RWPE2 (cell line): ENCODE data around the gene CDH6.

Experiments used
- ATAC-seq: fragments of 200-7000 bp; cut with Tn5 transposase; 3 replicates; pipeline ENCODE4 v1.9.1; 2021; ENCODE audit warnings: low read depth
- DNase-seq: peaks from one replicate; pipeline ENCODE4 v3.0.0-alpha.2; 2020; ENCODE audit warnings: low spot score
- H3K27ac ChIP-seq: fragments of 450-650 bp; 2 replicates; pipeline ENCODE4 v1.5.1; 2017; ENCODE audit warnings: mild to moderate bottlenecking; ENCODE audit not compliant: poor library complexity, severe bottlenecking
- H3K27me3 ChIP-seq: fragments of 250-450 bp; sonication (Bioruptor Pico); 2 replicates; pipeline ENCODE4 v1.5.1; 2021; ENCODE audit warnings: mild to moderate bottlenecking, moderate library complexity; ENCODE audit not compliant: insufficient read depth, poor library complexity, severe bottlenecking
- H3K36me3 ChIP-seq: fragments of 250-450 bp; sonication (Bioruptor Pico); 2 replicates; pipeline ENCODE4 v1.5.1; 2020; ENCODE audit warnings: low read depth, mild to moderate bottlenecking, moderate library complexity
- H3K4me1 ChIP-seq: fragments of 250-450 bp; sonication (Bioruptor Pico); 2 replicates; pipeline ENCODE4 v1.5.1; 2021; ENCODE audit warnings: mild to moderate bottlenecking, moderate library complexity; ENCODE audit not compliant: insufficient read depth, poor library complexity, severe bottlenecking
- H3K4me3 ChIP-seq: fragments of 250-450 bp; sonication (Bioruptor Pico); 2 replicates; pipeline ENCODE4 v1.5.1; 2021; ENCODE audit warnings: mild to moderate bottlenecking, moderate library complexity; ENCODE audit not compliant: severe bottlenecking
- H3K9me3 ChIP-seq: fragments of 250-450 bp; sonication (Bioruptor Pico); 2 replicates; pipeline ENCODE4 v1.5.1; 2021; ENCODE audit warnings: mild to moderate bottlenecking, moderate library complexity; ENCODE audit not compliant: severe bottlenecking
- TF ChIP-seq, protein P1 (sequence below): fragments of 450-650 bp; IDR thresholded peaks from one replicate; pipeline ENCODE4 v1.5.1; 2017; ENCODE audit warnings: mild to moderate bottlenecking, moderate library complexity; ENCODE audit not compliant: poor library complexity, severe bottlenecking

CDH6 gene

DNA sequence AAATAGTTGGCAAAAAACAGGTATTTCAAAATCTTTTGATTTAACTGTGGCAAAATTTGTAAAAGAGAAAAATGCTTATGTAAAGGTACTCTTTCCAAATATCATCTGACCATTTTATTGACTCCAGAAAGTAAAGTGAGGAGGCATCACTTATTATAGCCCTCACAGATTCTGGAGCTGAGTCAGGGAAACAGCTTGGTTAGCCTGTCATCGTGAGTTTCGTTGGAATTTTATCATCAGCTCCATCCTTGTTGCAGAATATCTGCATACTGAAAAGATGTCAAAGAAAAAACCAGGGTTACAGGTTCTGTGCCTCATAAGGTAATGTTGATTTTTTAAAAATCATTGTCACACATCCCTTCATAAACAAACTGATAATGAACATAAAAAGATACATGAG, 74.8 kb downstream of the CDH6 start:
- H3K4me3 ChIP-seq, result no peak overlapping the region
- no peaks in the 10 kb centered on the region for H3K9me3 ChIP-seq
- no peak for DNase-seq

GRCh38 chr5:31268686-31269085, 75.2 kb downstream of the CDH6 start:
- no peaks in the 10 kb centered on the region for H3K9me3 ChIP-seq
- H3K4me3 ChIP-seq, result no peak overlapping the region
- TF ChIP-seq, protein P1, sequence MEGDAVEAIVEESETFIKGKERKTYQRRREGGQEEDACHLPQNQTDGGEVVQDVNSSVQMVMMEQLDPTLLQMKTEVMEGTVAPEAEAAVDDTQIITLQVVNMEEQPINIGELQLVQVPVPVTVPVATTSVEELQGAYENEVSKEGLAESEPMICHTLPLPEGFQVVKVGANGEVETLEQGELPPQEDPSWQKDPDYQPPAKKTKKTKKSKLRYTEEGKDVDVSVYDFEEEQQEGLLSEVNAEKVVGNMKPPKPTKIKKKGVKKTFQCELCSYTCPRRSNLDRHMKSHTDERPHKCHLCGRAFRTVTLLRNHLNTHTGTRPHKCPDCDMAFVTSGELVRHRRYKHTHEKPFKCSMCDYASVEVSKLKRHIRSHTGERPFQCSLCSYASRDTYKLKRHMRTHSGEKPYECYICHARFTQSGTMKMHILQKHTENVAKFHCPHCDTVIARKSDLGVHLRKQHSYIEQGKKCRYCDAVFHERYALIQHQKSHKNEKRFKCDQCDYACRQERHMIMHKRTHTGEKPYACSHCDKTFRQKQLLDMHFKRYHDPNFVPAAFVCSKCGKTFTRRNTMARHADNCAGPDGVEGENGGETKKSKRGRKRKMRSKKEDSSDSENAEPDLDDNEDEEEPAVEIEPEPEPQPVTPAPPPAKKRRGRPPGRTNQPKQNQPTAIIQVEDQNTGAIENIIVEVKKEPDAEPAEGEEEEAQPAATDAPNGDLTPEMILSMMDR, result no peak
- H3K27ac ChIP-seq, result no peak overlapping the region
- DNase-seq (no peak), ATAC-seq (no peak)
- no peaks in the 10 kb centered on the region for H3K36me3 ChIP-seq
- H3K4me1 ChIP-seq, result no peaks in the 10 kb centered on the region
- peaks cover 37% of the 10 kb centered on the region for H3K27me3 ChIP-seq

More for the DNA sequence above, 74.8 kb downstream of the CDH6 start:
- no peaks in the 10 kb centered on the region for H3K36me3 ChIP-seq
- TF ChIP-seq, protein P1, result no peak
- ATAC-seq, result no peak
- peaks cover 37% of the 10 kb centered on the region for H3K27me3 ChIP-seq
- no peaks in the 10 kb centered on the region for H3K4me1 ChIP-seq
- H3K27ac ChIP-seq, result no peak overlapping the region

- no peak overlapping the region for H3K4me3 ChIP-seq
- no peaks in the 10 kb centered on the region for H3K36me3 ChIP-seq
- no peaks in the 10 kb centered on the region for H3K4me1 ChIP-seq
- DNase-seq (no peak), ATAC-seq (no peak)
- peaks cover 37% of the 10 kb centered on the region for H3K27me3 ChIP-seq
- no peak overlapping the region for H3K27ac ChIP-seq
- TF ChIP-seq, protein P1, result no peak
- no peaks in the 10 kb centered on the region for H3K9me3 ChIP-seq
These were observed 75.8 kb downstream of the CDH6 start for GRCh38 chr5:31269259-31269658.

GRCh38 chr5:31270396-31270795, 76.9 kb downstream of the CDH6 start:
- ATAC-seq (no peak), DNase-seq (no peak)
- Histone ChIP-seq H3K9me3 (no peaks in the 10 kb centered on the region), H3K27me3 (peaks cover 34% of the 10 kb centered on the region), H3K4me1 (no peaks in the 10 kb centered on the region), H3K27ac (no peak overlapping the region), H3K4me3 (no peak overlapping the region), H3K36me3 (no peaks in the 10 kb centered on the region)
- TF ChIP-seq, protein P1, result peak; percentile 38

DNA sequence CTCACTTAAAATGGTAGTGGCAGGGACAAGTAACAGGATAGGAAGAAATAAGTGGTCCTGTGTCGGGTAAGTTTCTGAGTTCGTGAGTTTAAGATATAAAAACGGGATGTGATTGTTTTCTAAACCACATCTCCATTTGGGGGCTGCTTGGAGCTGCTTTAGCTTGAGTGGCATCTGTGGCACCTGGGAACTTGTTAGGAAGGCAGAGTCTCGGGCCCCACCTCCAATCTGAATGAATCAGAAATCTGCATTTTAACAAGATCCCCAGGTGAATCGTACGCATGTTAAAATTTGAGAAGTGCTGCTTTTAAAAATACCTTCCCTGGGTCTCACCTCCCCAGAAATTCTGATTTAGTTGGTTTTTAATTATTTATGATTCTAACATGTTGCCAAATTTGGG, 78.1 kb downstream of the CDH6 start:
- Histone ChIP-seq H3K27ac (no peak overlapping the region), H3K9me3 (no peaks in the 10 kb centered on the region), H3K4me3 (no peak overlapping the region), H3K4me1 (no peaks in the 10 kb centered on the region), H3K27me3 (peaks cover 33% of the 10 kb centered on the region), H3K36me3 (no peaks in the 10 kb centered on the region)
- no peak for DNase-seq
- no peak for ATAC-seq
- TF ChIP-seq, protein P1, result no peak
